Mucosa of rectum (tissue), 2 donors: ENCODE results near the gene TCHHL1.

Source experiments
- H3K27ac ChIP-seq, 2 donors: one replicate each; pipeline ENCODE4 v1.7.0; 2013; ENCODE audit warnings: inconsistent platforms in 2 of 2, low read depth in 2 of 2, low read length in 2 of 2
- H3K27me3 ChIP-seq, 2 donors: one replicate each; pipeline ENCODE4 v1.7.0; 2013; ENCODE audit warnings: low read length in 2 of 2; ENCODE audit not compliant: control insufficient read depth in 2 of 2, insufficient read depth in 2 of 2
- H3K36me3 ChIP-seq, 2 donors: one replicate each; pipeline ENCODE4 v1.7.0; 2013; ENCODE audit warnings: low read length in 2 of 2; ENCODE audit not compliant: control insufficient read depth in 2 of 2, insufficient read depth in 2 of 2
- H3K4me1 ChIP-seq, 2 donors: one replicate each; pipeline ENCODE4 v1.7.0; 2013; ENCODE audit warnings: low read length in 2 of 2, mild to moderate bottlenecking in 1 of 2; ENCODE audit not compliant: control insufficient read depth in 2 of 2, insufficient read depth in 2 of 2
- H3K4me3 ChIP-seq, 2 donors: one replicate each; pipeline ENCODE4 v1.7.0; 2013; ENCODE audit warnings: low read length in 2 of 2
- H3K9ac ChIP-seq, 2 donors: one replicate each; pipeline ENCODE4 v1.7.0; 2013; ENCODE audit warnings: low read length in 2 of 2, low read depth in 1 of 2, mild to moderate bottlenecking in 1 of 2
- H3K9me3 ChIP-seq, 2 donors: one replicate each; pipeline ENCODE4 v1.7.0; 2013; ENCODE audit warnings: low read length in 2 of 2; ENCODE audit not compliant: control insufficient read depth in 2 of 2
- donor health status: healthy.
- donor health status: Normal muscosa, but diverticular disease.

TCHHL1 gene

GRCh38 chr1:152042030-152042429 lies 46.8 kb downstream of the TCHHL1 start:
- Histone ChIP-seq H3K36me3 (no peaks in the 10 kb centered on the region), H3K4me3 (no peak overlapping the region), H3K9me3 (no peaks in the 10 kb centered on the region), H3K27me3 (no peaks in the 10 kb centered on the region), H3K27ac (no peak overlapping the region), H3K9ac (no peak overlapping the region), H3K4me1 (peaks cover 0 to 6% of the 10 kb centered on the region in 2 donors)

GRCh38 chr1:152039886-152040285 lies 49.0 kb downstream of the TCHHL1 start:
- H3K9me3 ChIP-seq: no peaks in the 10 kb centered on the region
- H3K4me1 ChIP-seq: peaks cover 8 to 11% of the 10 kb centered on the region in 2 donors
- no peak overlapping the region for H3K9ac ChIP-seq
- no peak overlapping the region for H3K4me3 ChIP-seq
- H3K36me3 ChIP-seq: no peaks in the 10 kb centered on the region
- no peaks in the 10 kb centered on the region for H3K27me3 ChIP-seq
- H3K27ac ChIP-seq: no peak overlapping the region

- Histone ChIP-seq H3K27me3 (no peaks in the 10 kb centered on the region), H3K36me3 (no peaks in the 10 kb centered on the region), H3K9ac (no peak overlapping the region), H3K27ac (no peak overlapping the region), H3K4me3 (no peak overlapping the region), H3K9me3 (no peaks in the 10 kb centered on the region), H3K4me1 (peaks cover 12% of the 10 kb centered on the region in 2 donors)
Observed at GRCh38 chr1:152039461-152039860, 49.4 kb downstream of the TCHHL1 start.

- Histone ChIP-seq H3K9me3 (no peaks in the 10 kb centered on the region), H3K9ac (no peak overlapping the region), H3K27me3 (no peaks in the 10 kb centered on the region), H3K4me3 (no peak overlapping the region), H3K27ac (peak overlapping the region; percentile 3 to 25), H3K36me3 (no peaks in the 10 kb centered on the region), H3K4me1 (peaks cover 18% of the 10 kb centered on the region in 2 donors)
Observed at GRCh38 chr1:152038871-152039270, 50.0 kb downstream of the TCHHL1 start.

- H3K4me1 ChIP-seq: peaks cover 17 to 20% of the 10 kb centered on the region in 2 donors
- H3K9ac ChIP-seq: peak within 1 kb of the TSS; percentile 94 to 96
- peak within 1 kb of the TSS; percentile 92 to 94 for H3K27ac ChIP-seq
- no peaks in the 10 kb centered on the region for H3K9me3 ChIP-seq
- peak within 1 kb of the TSS; percentile 88 to 93 for H3K4me3 ChIP-seq
- peaks cover 16 to 20% of the 10 kb centered on the region in 2 donors for H3K36me3 ChIP-seq
- no peaks in the 10 kb centered on the region for H3K27me3 ChIP-seq
Observed at GRCh38 chr1:152036267-152037216, 52.3 kb downstream of the TCHHL1 start, which contains the start of gene S100A11. S100A11 (minus strand) TSS chr1:152037004; CDS start chr1:152036915, 89 bp downstream.

GRCh38 chr1:152035539-152036266 lies 53.2 kb downstream of the TCHHL1 start:
- peak overlapping the region; percentile 94 to 96 for H3K9ac ChIP-seq
- peaks cover 17 to 20% of the 10 kb centered on the region in 2 donors for H3K4me1 ChIP-seq
- H3K27ac ChIP-seq: peak overlapping the region; percentile 92 to 94
- H3K9me3 ChIP-seq: no peaks in the 10 kb centered on the region
- no peaks in the 10 kb centered on the region for H3K27me3 ChIP-seq
- H3K4me3 ChIP-seq: peak overlapping the region; percentile 88 to 93
- H3K36me3 ChIP-seq: peaks cover 18 to 20% of the 10 kb centered on the region in 2 donors

GRCh38 chr1:152034654-152035538 lies 54.0 kb downstream of the TCHHL1 start:
- H3K4me3 ChIP-seq: peak overlapping the region; percentile 88 to 93
- peak overlapping the region; percentile 92 to 94 for H3K27ac ChIP-seq
- no peaks in the 10 kb centered on the region for H3K27me3 ChIP-seq
- peaks cover 18 to 20% of the 10 kb centered on the region in 2 donors for H3K36me3 ChIP-seq
- peak overlapping the region; percentile 94 to 96 for H3K9ac ChIP-seq
- H3K9me3 ChIP-seq: no peaks in the 10 kb centered on the region
- H3K4me1 ChIP-seq: peaks cover 17 to 20% of the 10 kb centered on the region in 2 donors

GRCh38 chr1:152034324-152034653 lies 54.6 kb downstream of the TCHHL1 start:
- peak overlapping the region; percentile 92 to 94 for H3K27ac ChIP-seq
- peaks cover 17 to 20% of the 10 kb centered on the region in 2 donors for H3K4me1 ChIP-seq
- H3K9ac ChIP-seq: peak overlapping the region; percentile 14 to 96
- H3K27me3 ChIP-seq: no peaks in the 10 kb centered on the region
- peak overlapping the region; percentile 88 to 93 for H3K4me3 ChIP-seq
- peaks cover 18 to 20% of the 10 kb centered on the region in 2 donors for H3K36me3 ChIP-seq
- no peaks in the 10 kb centered on the region for H3K9me3 ChIP-seq
